SU-DHL-6 (cell line): Measurements from ENCODE around the gene MEGF6.

Experiments
- H2AFZ ChIP-seq: fragments of 200-600 bp; sonication (generic); 2 replicates; pipeline ENCODE4 v1.6.1; 2014; ENCODE audit warnings: low read depth, mild to moderate bottlenecking, moderate library complexity, mixed read lengths, antibody characterized with exemption, low read length; ENCODE audit not compliant: severe bottlenecking
- H3F3A ChIP-seq: fragments of 200-600 bp; shearing (Covaris generic); 2 replicates; pipeline ENCODE4 v1.6.0; 2016; ENCODE audit warnings: antibody characterized with exemption, mild to moderate bottlenecking; ENCODE audit not compliant: insufficient read depth
- H3K27ac ChIP-seq: fragments of 200-600 bp; sonication (generic); 2 replicates; pipeline ENCODE4 v1.5.1; 2016; ENCODE audit warnings: low read depth, mild to moderate bottlenecking, low read length, moderate library complexity, mixed read lengths
- H3K27me3 ChIP-seq: fragments of 200-600 bp; sonication (generic), shearing (Covaris generic); 2 replicates; pipeline ENCODE4 v1.6.0; 2014; ENCODE audit warnings: mild to moderate bottlenecking, low read length
- H3K36me3 ChIP-seq: fragments of 200-600 bp; sonication (generic); 2 replicates; pipeline ENCODE4 v1.6.1; 2014; ENCODE audit warnings: mild to moderate bottlenecking, low read length, mixed read lengths
- H3K4me2 ChIP-seq: fragments of 300-600, 200-600 bp; shearing (Covaris generic), sonication (generic); 2 replicates; pipeline ENCODE4 v1.6.0; 2014; ENCODE audit warnings: low read length, low read depth, mild to moderate bottlenecking; ENCODE audit not compliant: poor library complexity, severe bottlenecking
- H3K4me3 ChIP-seq: fragments of 200-600 bp; sonication (generic); 2 replicates; pipeline ENCODE4 v1.5.1; 2014; ENCODE audit warnings: antibody characterized with exemption, low read length, mild to moderate bottlenecking, mixed read lengths; ENCODE audit not compliant: insufficient read depth, poor library complexity, severe bottlenecking
- H3K79me2 ChIP-seq: fragments of 200-600 bp; sonication (generic); 2 replicates; pipeline ENCODE4 v1.6.1; 2014; ENCODE audit warnings: mild to moderate bottlenecking, low read length, moderate library complexity; ENCODE audit not compliant: insufficient read depth
- H3K9ac ChIP-seq: fragments of 200-600 bp; sonication (generic); 2 replicates; pipeline ENCODE4 v1.7.0; 2014; ENCODE audit warnings: mild to moderate bottlenecking, low read length
- H3K9me2 ChIP-seq: fragments of 200-600 bp; sonication (generic); replicated peaks from 2 replicates; pipeline ENCODE4 v1.6.1; 2014; ENCODE audit warnings: low read length; ENCODE audit not compliant: insufficient read depth
- H3K9me3 ChIP-seq: fragments of 200-600 bp; sonication (generic); 2 replicates; pipeline ENCODE4 v1.6.1; 2014; ENCODE audit warnings: low read length, mixed read lengths; ENCODE audit not compliant: insufficient read depth
- H4K20me1 ChIP-seq: fragments of 200-600 bp; sonication (generic); 2 replicates; pipeline ENCODE4 v1.6.1; 2014; ENCODE audit warnings: low read depth, mild to moderate bottlenecking, antibody characterized with exemption, low read length, moderate library complexity, mixed read lengths
- CTCF ChIP-seq: fragments of 200-600 bp; sonication (generic); IDR thresholded peaks from one replicate; pipeline ENCODE4 v1.5.1; 2017; ENCODE audit warnings: antibody characterized with exemption, mild to moderate bottlenecking, low read length, moderate library complexity; ENCODE audit not compliant: insufficient read depth, poor library complexity, severe bottlenecking
- EZH2phosphoT487 ChIP-seq: fragments of 200-600 bp; sonication (generic), shearing (Covaris generic); conservative IDR thresholded peaks from 2 replicates; pipeline ENCODE4 v1.6.1; 2018; ENCODE audit warnings: mild to moderate bottlenecking, antibody characterized with exemption, low read length, moderate library complexity, mixed read lengths

MEGF6 gene

GRCh38 chr1:3656450-3657095, 45.3 kb upstream of the MEGF6 start:
- TF ChIP-seq CTCF = no peak
- no peak for TF ChIP-seq EZH2phosphoT487
- H3K4me3 ChIP-seq = no peak overlapping the region
- H3K9me2 ChIP-seq = no peaks in the 10 kb centered on the region
- no peaks in the 10 kb centered on the region for H4K20me1 ChIP-seq
- no peaks in the 10 kb centered on the region for H3K27me3 ChIP-seq
- H3F3A ChIP-seq = no peaks in the 10 kb centered on the region
- H3K9ac ChIP-seq = no peak overlapping the region
- peak overlapping the region; percentile 14 for H3K4me2 ChIP-seq
- no peaks in the 10 kb centered on the region for H3K79me2 ChIP-seq
- H3K36me3 ChIP-seq = no peaks in the 10 kb centered on the region
- no peak overlapping the region for H2AFZ ChIP-seq
- H3K27ac ChIP-seq = no peak overlapping the region
- H3K9me3 ChIP-seq = no peaks in the 10 kb centered on the region

GRCh38 chr1:3654549-3655281, 43.4 kb upstream of the MEGF6 start:
- Histone ChIP-seq H3K9ac (no peak overlapping the region), H3K27me3 (no peaks in the 10 kb centered on the region), H3K79me2 (no peaks in the 10 kb centered on the region), H4K20me1 (no peaks in the 10 kb centered on the region), H3K9me3 (no peaks in the 10 kb centered on the region), H3K4me2 (no peak overlapping the region), H3F3A (no peaks in the 10 kb centered on the region), H3K36me3 (no peaks in the 10 kb centered on the region), H3K27ac (no peak overlapping the region), H3K9me2 (no peaks in the 10 kb centered on the region), H3K4me3 (no peak overlapping the region), H2AFZ (no peak overlapping the region)
- TF ChIP-seq EZH2phosphoT487 = no peak
- no peak for TF ChIP-seq CTCF

- Histone ChIP-seq H3K4me3 (no peak overlapping the region), H3K36me3 (no peaks in the 10 kb centered on the region), H3F3A (peaks cover 4% of the 10 kb centered on the region; the same call in 1 of the 2 replicates), H3K9me2 (no peaks in the 10 kb centered on the region), H3K9me3 (no peaks in the 10 kb centered on the region), H3K27ac (no peak overlapping the region), H3K27me3 (no peaks in the 10 kb centered on the region), H2AFZ (no peak overlapping the region), H3K4me2 (peak overlapping the region; percentile 43), H4K20me1 (no peaks in the 10 kb centered on the region), H3K9ac (no peak overlapping the region), H3K79me2 (no peaks in the 10 kb centered on the region)
- TF ChIP-seq EZH2phosphoT487 = no peak
- TF ChIP-seq CTCF = no peak
Observed at GRCh38 chr1:3653286-3653618, 41.9 kb upstream of the MEGF6 start.
